Measurements from ENCODE around the gene CERS6.

DNA sequence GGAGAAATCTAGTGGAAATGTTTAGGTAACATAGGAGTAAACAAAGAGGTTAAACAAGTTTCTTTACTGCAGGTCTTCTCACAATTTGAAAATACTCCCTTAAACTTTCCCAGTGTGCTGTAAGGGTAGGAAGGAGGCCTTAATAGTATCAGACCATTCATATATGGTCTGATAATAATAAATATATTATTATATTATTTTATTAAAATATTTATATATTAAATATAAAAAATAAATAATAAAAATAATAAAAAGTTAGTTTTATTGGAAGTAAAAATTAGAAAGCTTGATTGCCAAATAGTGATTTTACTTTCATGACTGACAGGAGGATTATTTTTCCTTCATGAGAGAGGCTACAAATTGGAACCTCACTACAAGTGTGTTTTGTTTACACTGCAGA is 353.5 kb downstream of the CERS6 start:
- no peak for TF ChIP-seq EZH2 (IDR thresholded peaks at IDR 0.05)
- no peak for TF ChIP-seq POLR2AphosphoS5 (IDR thresholded peaks at IDR 0.05; ENCODE audit: borderline replicate concordance, low read depth, low read length)
- no peak for TF ChIP-seq FOXP2 (optimal IDR thresholded peaks at IDR 0.05; ENCODE audit: control extremely low read depth, extremely low read length, insufficient read depth)

Data from SK-N-MC (cell line).